NCI-H226 (cell line): ENCODE measurements around the gene ZNF750.

Experiments used
- DNase-seq: peaks from one replicate; pipeline ENCODE4 v3.0.0-alpha.2; 2015

The ZNF750 gene

DNA sequence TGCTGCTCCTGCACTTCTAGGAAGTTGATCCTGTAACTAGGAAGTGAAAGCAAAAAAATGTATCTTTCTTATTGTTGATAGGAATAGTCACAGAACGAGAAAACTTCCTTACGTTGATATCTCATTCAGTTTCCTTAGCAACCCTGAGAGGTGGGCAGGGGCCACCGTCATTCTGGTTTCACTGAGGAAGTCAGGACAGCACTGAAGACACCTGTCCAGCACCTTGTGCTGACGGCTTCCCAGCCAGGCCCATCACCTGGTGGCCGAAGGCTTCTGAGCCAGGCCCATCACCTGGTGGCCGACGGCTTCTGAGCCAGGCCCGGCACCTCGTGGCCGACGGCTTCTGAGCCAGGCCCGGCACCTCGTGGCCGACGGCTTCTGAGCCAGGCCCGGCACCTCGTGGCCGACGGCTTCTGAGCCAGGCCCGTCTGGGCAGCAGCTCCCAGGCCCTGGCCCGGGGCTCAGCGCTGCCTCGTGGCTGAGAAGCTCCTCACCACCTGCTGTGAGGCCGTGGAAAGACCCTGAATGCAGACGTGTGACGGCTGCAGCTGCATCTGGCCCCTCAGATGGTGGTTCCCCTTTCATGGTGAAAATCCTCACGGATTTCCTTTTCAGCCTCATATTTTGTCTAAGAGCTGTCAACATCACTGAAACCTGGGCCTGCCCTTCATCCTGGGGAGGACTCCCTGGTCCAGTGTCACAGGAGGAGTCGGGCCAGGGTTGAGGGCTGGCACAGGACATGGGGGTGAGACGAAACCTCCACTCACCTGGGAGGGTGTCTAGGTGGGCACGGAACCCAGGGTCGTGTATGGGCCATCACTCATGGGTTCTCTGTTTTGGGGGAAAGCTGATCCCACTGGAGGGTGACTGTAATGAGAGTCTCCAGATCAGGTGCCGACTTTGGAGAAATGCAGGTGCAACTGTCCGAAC is 33.0 kb upstream of the ZNF750 start:
- DNase-seq: no peak

DNA sequence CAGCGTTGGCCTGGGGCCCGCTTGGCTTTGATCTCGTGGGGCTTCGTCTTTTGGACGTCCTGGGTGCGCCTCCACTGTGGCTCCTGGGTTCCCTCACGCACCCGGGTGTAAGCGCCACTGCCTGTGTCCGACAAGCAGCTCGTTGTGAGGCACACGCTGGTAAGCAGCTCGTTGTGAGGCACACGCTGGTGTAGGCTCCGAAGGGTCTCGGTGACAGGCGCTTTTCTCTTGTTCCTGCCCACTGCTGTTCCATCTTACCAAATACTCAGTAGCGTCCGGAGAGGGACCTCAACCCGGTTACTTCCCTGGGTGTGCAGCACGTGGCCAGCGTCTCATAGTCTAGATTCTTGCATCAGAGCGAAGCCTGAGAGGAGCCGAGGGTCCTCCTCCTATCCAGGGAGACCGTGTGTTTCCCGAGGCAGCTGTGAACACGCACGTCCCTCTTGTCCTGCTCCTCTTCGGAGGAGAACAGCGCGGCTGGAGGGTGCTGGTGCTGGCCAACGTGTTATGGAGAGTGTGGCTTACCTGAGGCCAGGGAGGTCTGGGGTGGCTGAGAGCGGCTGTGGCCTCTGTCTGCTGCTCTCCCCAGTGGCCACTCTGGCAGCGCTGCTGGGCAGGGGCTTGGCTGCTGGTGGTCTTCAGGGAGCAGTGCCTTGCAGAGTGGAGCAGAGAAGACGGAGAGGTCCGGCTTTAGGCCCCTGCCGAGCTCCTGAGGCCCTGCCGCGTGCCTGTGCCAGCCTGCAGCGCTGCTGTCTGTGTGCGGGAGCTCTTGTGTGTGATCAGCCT is 32.1 kb upstream of the ZNF750 start:
- DNase-seq: no peak

DNA sequence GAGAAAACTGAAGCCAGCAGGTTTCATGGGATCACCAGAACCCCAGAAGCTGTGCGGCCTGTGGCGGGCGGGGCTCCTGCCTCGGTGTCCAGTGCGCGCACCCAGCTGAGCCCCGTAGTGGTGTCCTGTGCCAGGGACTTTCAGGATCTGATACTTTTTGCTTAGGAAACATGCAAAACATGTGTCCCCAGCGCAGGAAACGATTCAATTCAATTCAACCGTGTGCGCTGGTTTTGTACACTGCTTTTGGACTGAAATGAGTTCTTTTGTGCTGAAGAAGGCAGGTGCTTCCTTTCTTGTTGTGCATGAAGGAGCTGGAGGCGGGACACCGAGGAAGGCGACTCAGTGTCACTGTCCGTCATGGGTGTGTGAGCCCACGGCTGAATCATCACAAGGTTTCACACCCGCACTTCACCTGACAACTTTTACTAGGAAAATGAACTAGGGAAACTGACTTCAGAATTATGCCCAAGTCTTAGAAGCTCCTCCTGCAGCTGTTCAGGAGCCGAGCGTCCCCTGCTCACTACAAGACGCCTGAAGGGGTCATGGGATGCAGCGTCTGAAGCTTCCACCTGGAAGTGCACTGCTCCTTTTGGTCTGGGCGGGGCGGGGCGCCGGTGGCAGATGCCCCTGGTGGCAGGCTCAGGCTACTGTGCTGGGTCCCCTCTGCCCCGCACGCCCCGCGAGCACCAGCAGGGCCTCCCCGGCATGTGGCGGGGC is 31.4 kb upstream of the ZNF750 start:
- DNase-seq: no peak

DNA sequence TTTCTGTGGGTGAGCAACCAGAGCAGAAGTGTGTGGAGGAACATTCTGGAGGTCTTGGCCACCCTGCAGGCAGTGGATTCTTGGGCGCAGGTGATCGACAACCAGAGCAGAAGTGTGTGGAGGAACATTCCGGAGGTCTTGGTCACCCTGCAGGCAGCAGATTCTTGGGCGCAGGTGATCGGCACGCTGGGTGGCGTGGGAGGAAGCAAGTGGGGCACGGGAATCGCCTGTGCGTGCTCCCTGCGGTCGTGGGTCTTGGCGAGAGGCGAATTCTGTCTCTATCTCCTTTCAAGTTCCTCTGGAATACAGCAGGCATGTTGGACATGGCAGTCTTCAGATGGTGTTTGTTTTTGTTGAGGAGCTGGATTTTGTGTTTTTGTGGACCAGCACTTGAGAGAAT is 30.7 kb upstream of the ZNF750 start:
- DNase-seq: no peak

DNA sequence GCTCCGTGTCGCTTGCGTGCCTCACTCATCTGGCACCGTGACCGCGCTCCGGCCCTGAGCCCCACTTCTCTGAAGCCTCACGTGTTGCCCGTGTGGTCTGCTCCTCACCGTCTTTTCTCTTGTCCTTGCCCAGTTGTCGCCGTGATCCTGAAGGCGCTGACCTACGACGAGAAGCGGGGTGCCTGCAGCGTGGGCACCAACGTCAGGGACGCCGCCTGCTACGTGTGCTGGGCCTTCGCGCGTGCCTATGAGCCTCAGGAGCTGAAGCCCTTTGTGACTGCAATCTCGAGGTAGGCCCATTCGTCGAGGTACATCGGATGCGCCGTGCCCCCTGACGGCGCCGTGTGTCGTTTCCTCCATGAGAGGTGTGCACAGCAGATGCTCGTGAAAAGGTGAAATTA is 30.3 kb upstream of the ZNF750 start:
- no peak for DNase-seq

DNA sequence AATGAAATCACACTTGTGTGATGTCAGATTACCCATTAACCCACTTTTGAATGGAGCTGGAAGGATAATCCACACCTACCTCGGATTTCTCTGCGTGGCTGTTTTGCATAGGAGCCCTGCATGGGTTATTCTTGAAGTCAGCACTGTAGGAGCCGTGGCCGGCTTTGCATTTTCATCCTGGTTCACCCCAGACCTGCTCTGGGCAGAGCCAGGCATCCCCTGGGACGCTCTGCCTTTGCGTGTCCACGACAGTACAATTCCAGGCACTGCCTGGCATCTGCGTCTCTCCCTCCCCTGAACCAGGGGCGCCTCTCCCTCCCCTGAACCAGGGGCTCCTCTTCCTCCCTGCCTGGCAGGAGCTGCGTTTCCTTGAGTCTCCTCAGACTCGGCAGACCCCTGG is 29.7 kb upstream of the ZNF750 start:
- no peak for DNase-seq

DNA sequence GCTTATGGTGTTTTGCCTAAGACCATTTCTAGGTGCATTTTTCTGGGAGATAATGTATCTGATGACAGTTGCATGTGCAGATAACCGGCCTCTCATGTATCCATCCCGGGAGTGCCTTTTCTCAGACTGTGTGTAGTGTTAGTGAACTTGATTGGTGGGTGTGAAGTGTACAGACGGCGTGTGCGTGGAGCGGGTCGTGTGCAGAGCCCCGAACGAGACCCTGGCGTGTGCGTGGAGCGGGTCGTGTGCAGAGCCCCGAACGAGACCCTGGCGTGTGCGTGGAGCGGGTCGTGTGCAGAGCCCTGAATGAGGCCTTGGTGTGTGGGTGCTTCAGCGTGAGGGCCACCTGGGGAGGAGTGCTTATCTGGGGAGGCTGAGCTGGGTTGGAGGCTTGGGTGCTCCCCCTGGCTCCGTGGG is 28.9 kb upstream of the ZNF750 start:
- no peak for DNase-seq

DNA sequence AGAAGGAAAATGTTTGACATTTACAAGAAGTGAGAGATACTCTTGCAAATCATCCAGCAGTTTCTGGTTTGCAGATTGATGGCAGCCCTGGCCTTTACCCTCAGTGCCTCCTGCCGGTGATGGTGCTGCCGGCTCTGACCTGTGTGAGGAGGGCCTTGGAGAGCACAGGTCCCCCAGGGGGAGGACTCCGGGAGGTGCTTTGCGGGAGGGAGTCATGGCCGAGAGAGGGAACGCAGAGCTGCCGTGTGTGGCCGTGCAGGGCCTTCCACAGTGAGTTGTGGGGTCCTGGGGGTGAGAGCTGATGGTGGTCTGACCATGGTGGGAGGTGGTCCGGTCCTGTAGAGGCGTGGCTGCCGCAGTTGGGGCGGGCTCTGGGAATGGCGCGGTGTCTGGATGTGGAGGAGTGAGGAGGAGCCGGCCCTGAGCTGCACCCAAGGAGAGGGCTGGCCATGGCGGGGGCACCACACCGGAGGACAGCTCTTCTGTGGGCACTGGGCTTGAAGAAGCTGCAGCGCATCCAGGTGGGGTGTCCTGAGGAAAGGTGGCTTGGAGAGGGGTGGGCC is 28.0 kb upstream of the ZNF750 start:
- no peak for DNase-seq

DNA sequence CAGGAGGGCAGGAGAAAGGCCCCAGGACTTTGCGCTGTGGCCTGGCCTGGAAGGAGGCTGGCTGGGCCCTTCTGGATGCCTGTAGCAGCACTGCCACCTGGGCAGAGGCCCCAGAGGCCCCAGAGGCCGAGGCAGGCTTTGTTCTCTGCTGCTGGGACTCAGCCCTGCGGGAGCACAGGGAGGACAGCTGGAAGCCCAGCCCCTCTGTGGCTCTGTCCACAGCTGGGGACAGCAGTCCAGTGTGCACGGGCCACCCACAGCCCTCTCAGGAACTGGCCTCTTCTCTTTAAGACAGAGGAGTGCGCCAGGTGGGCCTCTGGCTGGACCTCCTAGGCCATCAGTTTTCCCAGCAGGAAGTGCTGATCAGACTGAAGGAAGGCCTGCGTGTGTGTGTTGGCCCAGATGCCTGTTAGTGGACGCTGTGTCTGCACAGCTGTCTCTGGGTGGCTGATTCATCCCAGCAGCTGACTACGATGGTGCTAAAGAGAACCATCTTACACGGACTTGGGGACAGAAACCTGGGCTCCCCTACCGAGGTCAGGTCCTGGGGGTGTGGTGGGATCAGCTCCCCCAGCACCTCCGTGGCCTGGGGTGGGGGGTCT is 26.9 kb upstream of the ZNF750 start:
- DNase-seq: no peak

DNA sequence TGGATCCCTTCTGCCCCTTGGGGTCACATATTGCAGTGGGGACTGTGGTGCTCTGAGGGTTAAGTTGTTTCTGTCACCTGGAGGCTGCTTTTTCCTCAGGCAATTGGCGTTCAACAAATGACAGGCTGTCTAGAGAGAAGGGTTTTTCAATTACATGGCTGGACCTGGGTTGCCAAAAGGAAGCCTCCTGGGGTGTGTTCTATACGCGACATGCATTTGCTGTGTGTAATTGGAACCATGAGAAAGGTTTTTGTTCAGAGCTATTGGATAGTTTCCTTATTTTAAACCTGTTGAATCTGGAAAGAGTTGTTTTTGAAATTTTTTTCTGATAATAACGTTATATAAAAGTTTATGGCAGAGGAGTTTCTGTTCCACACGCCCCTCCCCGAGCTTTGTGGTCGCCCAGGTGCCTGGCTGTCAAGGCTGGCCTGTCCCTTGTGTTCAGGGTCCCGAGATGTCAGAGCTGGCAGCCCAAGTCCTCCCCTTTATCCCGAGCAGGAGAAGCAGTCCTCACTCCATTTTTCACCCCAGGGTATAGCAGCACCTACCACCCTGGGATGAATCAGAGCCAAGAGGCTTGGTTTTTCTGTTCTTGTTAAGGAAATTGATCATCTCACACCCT is 26.1 kb upstream of the ZNF750 start:
- no peak for DNase-seq

DNA sequence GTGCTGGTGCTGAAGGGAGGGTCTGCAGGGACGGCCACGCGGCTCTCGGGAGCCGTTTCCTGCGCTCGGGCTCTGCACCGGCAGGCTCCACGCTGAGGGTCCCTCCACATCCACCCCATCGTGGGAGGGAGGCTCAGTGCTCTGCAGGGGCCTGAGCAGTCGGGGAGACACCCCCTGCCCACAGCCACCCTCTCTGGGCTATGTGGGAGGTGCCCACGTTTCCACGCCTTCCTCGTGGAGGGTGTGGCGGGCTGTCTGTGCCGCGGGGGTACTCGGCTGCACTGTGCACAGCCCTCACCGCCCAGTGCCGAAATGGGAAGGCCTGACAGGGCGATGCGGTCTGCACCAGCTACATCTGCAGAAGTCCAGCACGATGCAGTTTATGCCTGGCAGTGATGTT is 25.5 kb upstream of the ZNF750 start:
- DNase-seq: no peak

DNA sequence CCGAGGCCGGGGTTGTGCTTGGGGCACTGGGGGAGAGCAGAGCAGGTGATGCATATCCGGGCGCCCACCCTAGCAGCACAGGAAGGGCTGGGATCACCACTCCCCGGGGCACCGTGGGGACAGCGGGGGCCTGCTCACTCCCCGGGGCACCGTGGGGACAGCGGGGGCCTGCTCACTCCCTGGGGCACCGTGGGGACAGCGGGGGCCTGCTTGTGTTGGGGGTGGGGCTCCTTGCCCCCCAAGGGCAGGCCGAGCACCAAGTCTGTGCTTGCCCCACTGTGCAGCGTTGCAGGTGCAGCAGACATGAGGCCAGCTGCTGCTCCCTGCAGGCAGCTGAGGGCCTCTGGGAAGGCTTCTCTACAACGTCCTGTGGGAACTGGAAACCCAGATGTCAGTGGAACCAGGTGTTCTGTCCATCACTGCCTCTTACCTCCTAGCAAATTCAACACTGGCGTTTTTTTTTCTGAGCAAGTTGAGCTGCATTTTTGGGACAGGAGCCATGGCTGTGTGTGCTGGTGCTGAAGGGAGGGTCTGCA is 25.0 kb upstream of the ZNF750 start:
- no peak for DNase-seq

DNA sequence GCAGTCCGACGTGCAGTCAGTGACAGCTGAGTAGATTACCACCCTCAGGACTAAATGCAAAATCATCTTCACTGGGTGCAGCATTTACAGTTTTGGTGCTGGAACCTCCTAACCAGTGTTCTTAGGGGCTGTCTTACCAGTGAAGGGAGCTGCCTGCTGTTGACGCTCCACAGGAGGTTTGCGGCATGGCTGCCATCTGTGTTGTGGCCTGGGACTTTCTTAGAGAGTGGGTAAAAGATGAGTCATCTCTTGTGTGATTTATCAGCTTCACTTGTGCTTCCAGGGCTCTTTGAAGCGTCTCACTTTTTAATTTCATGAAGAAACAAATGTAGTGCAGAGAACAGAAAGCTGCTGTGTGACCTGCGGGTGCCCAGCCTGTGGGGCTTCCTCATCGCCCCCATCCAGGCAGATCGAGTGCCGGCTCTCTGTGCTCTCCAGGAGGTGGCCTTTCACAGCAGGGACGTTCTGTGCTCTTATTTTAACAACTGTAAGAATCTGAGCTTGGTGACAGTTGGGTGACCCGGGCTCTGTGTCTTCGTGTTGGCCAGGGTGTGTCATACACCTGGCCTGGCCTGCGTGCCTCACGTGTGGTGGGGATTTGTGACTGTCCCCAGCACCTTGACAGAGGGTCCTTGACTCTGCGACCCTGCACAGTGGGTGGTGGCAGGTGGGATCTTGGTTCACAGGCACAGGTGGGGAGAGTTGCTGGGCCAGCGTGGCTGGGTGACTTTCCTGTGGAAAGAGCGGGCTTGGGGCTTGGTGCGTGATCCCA is 24.3 kb upstream of the ZNF750 start:
- no peak for DNase-seq

DNA sequence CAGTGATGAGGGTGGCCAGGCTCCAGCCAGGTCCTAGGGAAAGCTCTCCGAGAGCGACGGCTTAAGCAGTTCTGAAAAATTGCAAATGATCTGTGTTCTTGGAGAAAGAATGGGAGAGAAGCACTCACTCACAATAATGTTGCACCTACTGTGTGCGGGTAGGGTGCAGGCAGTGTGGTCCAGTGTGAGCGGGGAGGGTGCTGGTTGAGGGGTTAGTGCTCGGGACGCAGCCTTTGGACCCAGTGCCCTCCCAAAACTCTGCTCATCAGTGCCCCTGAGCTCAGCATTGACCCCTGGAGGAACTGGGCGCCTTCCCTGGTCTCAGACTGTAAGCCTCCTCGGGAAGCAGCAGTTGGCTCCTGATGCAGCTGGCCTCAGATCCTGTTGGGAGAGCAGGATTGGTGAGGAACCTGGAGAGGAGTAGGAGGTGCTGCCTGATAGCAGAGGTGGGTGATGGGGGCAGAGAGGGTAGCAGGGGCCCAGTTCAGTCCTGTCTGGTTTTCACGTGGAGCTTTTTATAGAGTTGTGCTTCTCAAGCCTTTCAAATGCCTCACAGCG is 23.6 kb upstream of the ZNF750 start:
- no peak for DNase-seq

DNA sequence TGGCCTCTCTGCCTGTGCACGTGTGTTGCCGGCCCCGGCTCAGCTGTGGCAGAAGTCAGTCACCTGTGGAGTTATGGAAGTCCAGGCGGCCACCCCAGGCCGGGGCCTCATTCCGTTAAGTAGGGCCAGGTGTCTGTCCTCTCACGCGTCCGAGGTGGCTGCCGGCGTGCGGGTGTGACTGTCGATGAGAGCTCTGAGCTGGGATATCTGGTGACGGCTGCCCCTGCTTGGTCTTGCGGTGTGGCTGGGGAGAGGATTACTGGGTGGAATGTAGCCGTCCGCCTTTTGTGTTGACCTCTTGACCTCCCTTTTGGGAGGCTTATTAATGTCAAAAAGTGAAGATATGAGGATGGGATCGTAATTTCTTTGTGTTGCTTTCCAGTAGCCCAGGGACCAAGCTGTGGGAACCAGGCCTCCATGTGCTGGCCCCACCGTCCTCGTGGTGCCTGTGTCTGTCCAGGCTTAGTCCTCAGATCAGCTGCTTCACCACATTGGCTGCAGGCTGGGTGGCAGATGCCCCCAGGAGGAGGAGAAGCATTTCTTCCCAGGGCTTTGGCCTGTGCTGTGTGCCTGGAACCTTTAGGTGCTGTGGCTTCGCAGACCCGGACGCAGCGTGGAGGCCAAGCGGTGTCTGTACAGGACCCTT is 23.0 kb upstream of the ZNF750 start:
- DNase-seq: no peak

DNA sequence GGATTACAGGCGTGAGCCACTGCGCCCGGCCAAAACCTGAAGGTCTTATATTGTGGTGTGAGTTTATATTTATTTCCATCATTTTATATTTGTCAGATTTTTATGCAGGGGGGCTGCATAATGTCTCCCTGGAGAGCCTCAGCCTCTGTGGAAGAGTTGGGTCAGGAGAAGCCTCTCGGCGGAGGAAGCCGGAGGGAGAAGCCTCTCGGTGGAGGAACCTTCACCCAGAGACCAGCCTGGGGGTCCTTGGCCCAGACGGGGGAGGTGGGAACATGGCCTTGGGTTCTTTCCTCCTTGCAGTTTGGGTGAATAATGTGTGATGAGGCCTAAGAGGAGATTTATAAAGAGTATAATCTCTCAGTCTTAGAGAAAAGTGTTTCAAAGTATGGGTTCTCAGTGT is 22.4 kb upstream of the ZNF750 start:
- no peak for DNase-seq

DNA sequence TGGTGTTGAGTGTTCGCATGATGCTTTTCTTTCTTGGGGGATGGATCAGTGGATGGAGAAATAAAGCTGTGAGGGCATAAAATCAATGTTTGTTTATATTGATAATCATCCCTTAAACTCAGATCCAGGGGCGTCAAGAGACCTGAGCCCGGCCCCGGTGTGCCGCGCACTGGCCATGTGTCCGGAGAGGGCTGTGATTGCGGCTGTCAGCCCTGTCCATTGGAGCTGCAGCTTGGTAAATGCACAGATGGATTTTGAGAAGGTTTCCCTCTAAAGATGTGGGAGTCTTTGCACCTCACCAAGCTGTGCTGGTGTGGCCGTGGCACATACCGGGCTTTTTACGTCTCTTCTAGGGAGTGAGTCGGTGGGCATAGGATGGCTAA is 21.6 kb upstream of the ZNF750 start:
- DNase-seq: no peak

DNA sequence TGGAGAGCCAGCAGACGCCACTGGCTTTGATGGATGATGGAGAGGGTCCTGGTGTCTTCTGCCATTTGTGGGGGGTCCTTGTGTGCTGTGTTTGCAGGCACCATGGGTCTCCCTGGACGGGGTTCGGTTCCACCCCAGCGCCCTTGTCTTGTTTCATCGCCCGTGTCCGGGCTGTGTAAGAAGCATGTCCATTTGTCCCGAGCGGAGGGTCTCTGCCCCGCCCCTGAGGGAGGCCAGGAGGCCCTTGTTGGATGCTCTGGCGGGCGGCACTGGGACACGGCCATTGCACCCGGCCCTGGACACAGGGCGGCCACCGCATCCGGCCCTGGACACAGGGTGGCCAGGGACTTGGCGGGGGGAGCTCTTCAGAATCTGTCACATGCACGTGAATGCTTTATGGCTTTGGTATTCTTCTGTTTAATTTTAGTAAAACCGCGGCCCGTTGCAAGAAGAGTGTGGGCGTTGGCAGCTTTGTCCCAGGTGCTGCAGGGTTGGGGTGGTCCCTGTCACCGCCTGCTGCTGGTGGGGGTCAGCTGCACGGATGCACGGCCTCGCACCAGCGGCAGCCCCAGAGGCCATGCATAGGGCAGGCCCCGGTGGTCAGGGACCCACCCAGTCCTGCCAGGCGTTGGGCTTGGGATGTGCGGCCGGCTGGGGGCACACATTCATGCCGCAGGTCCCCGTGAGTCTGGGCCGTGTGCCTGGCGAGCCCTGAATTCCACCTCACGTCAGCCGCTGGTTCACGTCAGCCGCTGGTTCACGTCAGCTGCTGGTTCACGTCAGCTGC is 21.0 kb upstream of the ZNF750 start:
- no peak for DNase-seq
